Sigmoid colon (tissue), 7 donors: ENCODE data around the gene UNKL. TPM values are rescaled to one million over a fixed set of nuclear protein-coding genes. Genes with fewer than 3 reads are reported as not detected.

Experiments
- DNase-seq: peaks from one replicate; pipeline ENCODE4 v3.0.0-alpha.2; 2019
- H3K27ac ChIP-seq, 4 donors: fragments of 200-600 bp; sonication (generic); one replicate each; pipeline ENCODE4 v1.5.1; 2016 to 2019; ENCODE audit warnings: mild to moderate bottlenecking in 1 of 4
- H3K27me3 ChIP-seq, 3 donors: fragments of 200-600 bp; sonication (generic); one replicate each; pipeline ENCODE4 v1.5.1; 2019; ENCODE audit warnings: mild to moderate bottlenecking in 1 of 3
- H3K36me3 ChIP-seq, 4 donors: fragments of 200-600 bp; sonication (generic); one replicate each; pipeline ENCODE4 v1.5.1; 2016 to 2019
- H3K4me1 ChIP-seq, 4 donors: fragments of 200-600 bp; sonication (generic); one replicate each; pipeline ENCODE4 v1.5.1; 2017 to 2019
- H3K4me3 ChIP-seq, 4 donors: fragments of 200-600 bp; sonication (generic); one replicate each; pipeline ENCODE4 v1.5.1; 2017 to 2019; ENCODE audit warnings: mild to moderate bottlenecking in 2 of 4, moderate library complexity in 1 of 4
- H3K9me3 ChIP-seq, 4 donors: fragments of 200-600 bp in 3 of 4; sonication (generic) in 3 of 4; one replicate each; pipeline versions ENCODE4 v1.5.1 to v1.6.1; 2013 to 2019
- CTCF ChIP-seq, 4 experiments: fragments of 450-650 bp in 3 of 4; fragments of 200-600 bp in 1 of 4; IDR thresholded peaks; one replicate each; pipeline ENCODE4 v1.5.1; 2016 to 2019; ENCODE audit warnings: antibody characterized with exemption in 4 of 4, mild to moderate bottlenecking in 3 of 4, moderate library complexity in 2 of 4
- EP300 ChIP-seq, 4 donors: sonication (generic); formaldehyde crosslinking; IDR thresholded peaks; one replicate each; pipeline ENCODE4 v1.6.1; 2017; ENCODE audit warnings: antibody characterized with exemption in 4 of 4
- POLR2A ChIP-seq, 2 donors: fragments of 450-650 bp; IDR thresholded peaks; one replicate each; pipeline ENCODE4 v1.6.1; 2016; ENCODE audit warnings: antibody characterized with exemption in 2 of 2, mild to moderate bottlenecking in 2 of 2, moderate library complexity in 2 of 2
- POLR2AphosphoS5 ChIP-seq, 4 donors: sonication (generic); formaldehyde crosslinking; IDR thresholded peaks; one replicate each; pipeline ENCODE4 v1.6.1; 2017; ENCODE audit warnings: antibody characterized with exemption in 4 of 4
- WGBS, 2 donors: extraction: QIAGEN DNeasy Blood & Tissue Kit; methylation state at CpG; one replicate each; pipeline ENCODE4 v1.1.7; 2013; 5-methylcytosine and 5-hydroxymethylcytosine counted together
- intact Hi-C: fragments of 100-400 bp; cut with DNase I; formaldehyde crosslinking; loops from one replicate; pipeline ENCODE4 v1.15.1; 2023
- polyA plus RNA-seq, 3 donors: library from polyadenylated mRNA; stranded (reverse); fragments of 200-250 nt; gene quantifications; one replicate each; pipeline ENCODE4 v1.2.3, GENCODE V29; 2013
- total RNA-seq, 4 donors: library from RNA; depleted of rRNA; stranded (reverse); fragments of >200 nt; gene quantifications; one replicate each; pipeline ENCODE4 v1.1.0, GENCODE V29; 2016
- donor health status: healthy with polysubstance abuse.
- donor health status: Bipolar disorder and iron deficiency.
- donor health status: healthy.

The UNKL gene
- total and polyA plus RNA-seq, 7 donors = 2.1 to 29.1 (median 19.6) TPM

- Histone ChIP-seq H3K4me1 (no peaks in the 10 kb centered on the region), H3K9me3 (no peaks in the 10 kb centered on the region), H3K27me3 (no peaks in the 10 kb centered on the region), H3K36me3 (peaks cover 33 to 92% (median 44%) of the 10 kb centered on the region in 4 donors), H3K27ac (no peak overlapping the region), H3K4me3 (no peak overlapping the region)
- TF ChIP-seq POLR2AphosphoS5 (IDR thresholded peaks at IDR 0.05) (no peak), CTCF (IDR thresholded peaks at IDR 0.05) (no peak), EP300 (IDR thresholded peaks at IDR 0.05) (no peak), POLR2A (IDR thresholded peaks at IDR 0.05) (no peak)
- intact Hi-C loops = no loop called here
- no peak for DNase-seq
- WGBS, 2 donors = 57 to 84% methylated on average over 22 of the region's 22 CpGs
These were observed 19.0 kb downstream of the UNKL start for GRCh38 chr16:1395444-1396031.

GRCh38 chr16:1394367-1394951 is 20.0 kb downstream of the UNKL start:
- peaks cover 40 to 94% (median 48%) of the 10 kb centered on the region in 4 donors for H3K36me3 ChIP-seq
- no peak for DNase-seq
- no peak overlapping the region for H3K4me3 ChIP-seq
- H3K27ac ChIP-seq = no peak overlapping the region
- no peak for TF ChIP-seq CTCF (IDR thresholded peaks at IDR 0.05)
- no peak for TF ChIP-seq POLR2A (IDR thresholded peaks at IDR 0.05)
- no peak for TF ChIP-seq EP300 (IDR thresholded peaks at IDR 0.05)
- TF ChIP-seq POLR2AphosphoS5 (IDR thresholded peaks at IDR 0.05) = no peak
- 93 to 94% methylated on average over 19 of the region's 19 CpGs for WGBS, 2 donors
- H3K9me3 ChIP-seq = no peaks in the 10 kb centered on the region
- H3K27me3 ChIP-seq = no peaks in the 10 kb centered on the region
- no peaks in the 10 kb centered on the region for H3K4me1 ChIP-seq
- intact Hi-C loops = no loop called here

- intact Hi-C loops = no loop called here
- Histone ChIP-seq H3K9me3 (no peaks in the 10 kb centered on the region), H3K4me3 (no peak overlapping the region), H3K36me3 (peaks cover 37 to 94% (median 46%) of the 10 kb centered on the region in 4 donors), H3K27me3 (no peaks in the 10 kb centered on the region), H3K27ac (no peak overlapping the region), H3K4me1 (no peaks in the 10 kb centered on the region)
- no peak for DNase-seq
- WGBS, 2 donors = 95 to 96% methylated on average over 21 of the region's 21 CpGs
- no peak for TF ChIP-seq EP300 (IDR thresholded peaks at IDR 0.05)
- no peak for TF ChIP-seq POLR2AphosphoS5 (IDR thresholded peaks at IDR 0.05)
- no peak for TF ChIP-seq CTCF (IDR thresholded peaks at IDR 0.05)
- TF ChIP-seq POLR2A (IDR thresholded peaks at IDR 0.05) = no peak
These were observed 20.8 kb downstream of the UNKL start for GRCh38 chr16:1393613-1394176.

GRCh38 chr16:1392826-1393225 is 21.7 kb downstream of the UNKL start:
- intact Hi-C loops = no loop called here
- Histone ChIP-seq H3K4me1 (no peaks in the 10 kb centered on the region), H3K27me3 (no peaks in the 10 kb centered on the region), H3K9me3 (no peaks in the 10 kb centered on the region), H3K36me3 (peaks cover 42 to 93% (median 45%) of the 10 kb centered on the region in 4 donors), H3K4me3 (no peak overlapping the region), H3K27ac (no peak overlapping the region)
- DNase-seq = no peak
- no peak for TF ChIP-seq POLR2A (IDR thresholded peaks at IDR 0.05)
- TF ChIP-seq CTCF (IDR thresholded peaks at IDR 0.05) = no peak
- no peak for TF ChIP-seq EP300 (IDR thresholded peaks at IDR 0.05)
- TF ChIP-seq POLR2AphosphoS5 (IDR thresholded peaks at IDR 0.05) = no peak
- WGBS, 2 donors = 95 to 96% methylated on average over 17 of the region's 17 CpGs
